Karpas-422 (cell line): ENCODE data around the gene TMEM238. TPM values are rescaled to one million over a fixed set of nuclear protein-coding genes. Genes with fewer than 3 reads are reported as not detected.

Experiments
- DNase-seq: peaks from one replicate; pipeline ENCODE4 v3.0.0-alpha.2; 2015
- H2AFZ ChIP-seq: fragments of 200-600 bp; sonication (generic); 2 replicates; pipeline ENCODE4 v1.6.1; 2014; ENCODE audit warnings: antibody characterized with exemption, low read length, mixed read lengths
- H3K27ac ChIP-seq: fragments of 200-600 bp; sonication (generic); 2 replicates; pipeline ENCODE4 v1.5.1; 2014; ENCODE audit warnings: mild to moderate bottlenecking, low read length, moderate library complexity
- H3K27me3 ChIP-seq: fragments of 200-600 bp; sonication (generic); 2 replicates; pipeline ENCODE4 v1.6.1; 2014; ENCODE audit warnings: low read length, mixed read lengths
- H3K36me3 ChIP-seq: fragments of 200-600 bp; sonication (generic); 2 replicates; pipeline ENCODE4 v1.6.1; 2014; ENCODE audit warnings: low read length, mixed read lengths; ENCODE audit not compliant: insufficient read depth
- H3K4me1 ChIP-seq: fragments of 200-600 bp; sonication (generic); 2 replicates; pipeline ENCODE4 v1.6.1; 2014; ENCODE audit warnings: mild to moderate bottlenecking, low read length, mixed read lengths
- H3K4me2 ChIP-seq: fragments of 200-600 bp; sonication (generic); 2 replicates; pipeline ENCODE4 v1.6.1; 2014; ENCODE audit warnings: low read length, low read depth, mild to moderate bottlenecking; ENCODE audit not compliant: poor library complexity, severe bottlenecking
- H3K4me3 ChIP-seq: fragments of 200-600 bp; sonication (generic); 2 replicates; pipeline ENCODE4 v1.5.1; 2014; ENCODE audit warnings: mild to moderate bottlenecking, antibody characterized with exemption, low read length, mixed read lengths
- H3K79me2 ChIP-seq: fragments of 200-600 bp; sonication (generic); 2 replicates; pipeline ENCODE4 v1.6.1; 2014; ENCODE audit warnings: mild to moderate bottlenecking, low read length, mixed read lengths
- H3K9ac ChIP-seq: fragments of 200-600 bp; sonication (generic); 2 replicates; pipeline ENCODE4 v1.6.0; 2014; ENCODE audit warnings: low read length
- H3K9me2 ChIP-seq: fragments of 200-600 bp; sonication (generic), shearing (Covaris generic); replicated peaks from 2 replicates; pipeline ENCODE4 v1.6.0; 2014; ENCODE audit warnings: mild to moderate bottlenecking, low read length, moderate library complexity; ENCODE audit not compliant: insufficient read depth
- H3K9me3 ChIP-seq: fragments of 300-700, 200-600 bp; sonication (generic); 2 replicates; pipeline ENCODE4 v1.6.1; 2014; ENCODE audit warnings: low read length, mixed read lengths
- H4K20me1 ChIP-seq: fragments of 200-600 bp; sonication (generic); 2 replicates; pipeline ENCODE4 v1.6.1; 2014; ENCODE audit warnings: mild to moderate bottlenecking, antibody characterized with exemption, low read length, low read depth; ENCODE audit not compliant: insufficient read depth
- total RNA-seq: library from RNA; depleted of rRNA; stranded (reverse); fragments of >200 nt; shearing (Covaris generic); gene quantifications from 2 replicates; pipeline ENCODE4 v1.2.3, GENCODE V29; 2014; ENCODE audit warnings: low replicate concordance

The TMEM238 gene
- total RNA-seq, 1 experiment from 2014 or later: 0.89 TPM

DNA sequence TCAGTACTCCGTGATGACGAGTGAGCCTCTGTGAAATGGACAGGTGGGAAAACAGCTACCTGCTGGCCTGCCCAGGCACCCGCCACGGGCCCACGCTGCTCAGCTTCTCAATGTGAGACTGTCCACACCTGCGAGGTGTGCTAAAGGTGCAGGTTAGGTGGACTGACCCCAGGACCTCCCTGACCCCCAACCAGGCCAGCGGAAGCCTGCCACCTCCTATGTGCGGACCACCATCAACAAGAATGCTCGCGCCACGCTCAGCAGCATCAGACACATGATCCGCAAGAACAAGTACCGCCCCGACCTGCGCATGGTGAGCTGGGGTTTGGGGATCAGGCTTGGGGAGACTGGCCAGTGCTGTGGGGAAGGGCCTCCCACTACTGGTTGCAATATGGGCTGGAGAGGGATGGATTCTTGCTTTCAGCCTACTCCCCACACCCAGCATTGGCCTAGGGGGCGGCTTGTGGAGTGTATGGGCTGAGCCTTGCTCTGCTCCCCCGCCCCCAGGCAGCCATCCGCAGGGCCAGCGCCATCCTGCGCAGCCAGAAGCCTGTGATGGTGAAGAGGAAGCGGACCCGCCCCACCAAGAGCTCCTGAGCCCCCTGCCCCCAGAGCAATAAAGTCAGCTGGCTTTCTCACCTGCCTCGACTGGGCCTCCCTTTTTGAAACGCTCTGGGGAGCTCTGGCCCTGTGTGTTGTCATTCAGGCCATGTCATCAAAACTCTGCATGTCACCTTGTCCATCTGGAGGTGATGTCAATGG, 3.8 kb upstream of the TMEM238 start:
- Histone ChIP-seq H3K4me2 (peak overlapping the region; percentile 92), H3K27me3 (no peaks in the 10 kb centered on the region), H3K9me3 (no peaks in the 10 kb centered on the region), H3K9me2 (no peaks in the 10 kb centered on the region), H3K79me2 (peaks cover 17% of the 10 kb centered on the region), H3K9ac (peak overlapping the region; percentile 99; the same call in 1 of the 2 replicates), H3K4me1 (peaks cover 35% of the 10 kb centered on the region), H2AFZ (no peak overlapping the region), H4K20me1 (peaks cover 50% of the 10 kb centered on the region), H3K27ac (no peak overlapping the region), H3K4me3 (peak overlapping the region; percentile 99; the same call in 1 of the 2 replicates), H3K36me3 (peaks cover 26% of the 10 kb centered on the region)
- DNase-seq: no peak

DNA sequence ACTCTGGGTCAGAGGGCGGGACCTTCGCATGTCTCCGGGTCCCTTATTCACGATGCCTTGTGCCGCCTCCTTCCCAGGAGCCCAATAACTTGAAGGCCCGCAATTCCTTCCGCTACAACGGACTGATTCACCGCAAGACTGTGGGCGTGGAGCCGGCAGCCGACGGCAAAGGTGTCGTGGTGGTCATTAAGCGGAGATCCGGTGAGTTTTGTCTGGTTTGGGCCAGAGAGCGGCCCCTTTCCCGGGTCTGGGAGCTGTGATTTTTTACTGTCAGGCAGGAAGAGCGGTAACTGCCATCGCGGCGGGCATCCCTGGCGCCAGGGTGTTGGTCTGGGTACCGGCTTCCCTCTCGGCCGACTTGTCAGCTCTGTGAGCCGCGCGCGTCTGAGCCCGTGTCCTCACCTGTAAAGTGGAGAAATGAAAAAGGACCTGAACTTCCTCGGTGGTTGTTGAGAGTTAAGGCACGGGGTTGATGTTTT, 2.4 kb upstream of the TMEM238 start:
- peak overlapping the region; percentile 92 for H3K4me2 ChIP-seq
- no peaks in the 10 kb centered on the region for H3K27me3 ChIP-seq
- peak overlapping the region; percentile 92; the same call in 1 of the 2 replicates for H3K27ac ChIP-seq
- peaks cover 38% of the 10 kb centered on the region for H3K4me1 ChIP-seq
- peak overlapping the region; percentile 99 for H3K9ac ChIP-seq
- peaks cover 26% of the 10 kb centered on the region for H3K36me3 ChIP-seq
- no peaks in the 10 kb centered on the region for H3K9me3 ChIP-seq
- DNase-seq: no peak
- H3K79me2 ChIP-seq: peaks cover 17% of the 10 kb centered on the region
- no peak overlapping the region for H2AFZ ChIP-seq
- peaks cover 48% of the 10 kb centered on the region for H4K20me1 ChIP-seq
- H3K9me2 ChIP-seq: no peaks in the 10 kb centered on the region
- H3K4me3 ChIP-seq: peak overlapping the region; percentile 99

DNA sequence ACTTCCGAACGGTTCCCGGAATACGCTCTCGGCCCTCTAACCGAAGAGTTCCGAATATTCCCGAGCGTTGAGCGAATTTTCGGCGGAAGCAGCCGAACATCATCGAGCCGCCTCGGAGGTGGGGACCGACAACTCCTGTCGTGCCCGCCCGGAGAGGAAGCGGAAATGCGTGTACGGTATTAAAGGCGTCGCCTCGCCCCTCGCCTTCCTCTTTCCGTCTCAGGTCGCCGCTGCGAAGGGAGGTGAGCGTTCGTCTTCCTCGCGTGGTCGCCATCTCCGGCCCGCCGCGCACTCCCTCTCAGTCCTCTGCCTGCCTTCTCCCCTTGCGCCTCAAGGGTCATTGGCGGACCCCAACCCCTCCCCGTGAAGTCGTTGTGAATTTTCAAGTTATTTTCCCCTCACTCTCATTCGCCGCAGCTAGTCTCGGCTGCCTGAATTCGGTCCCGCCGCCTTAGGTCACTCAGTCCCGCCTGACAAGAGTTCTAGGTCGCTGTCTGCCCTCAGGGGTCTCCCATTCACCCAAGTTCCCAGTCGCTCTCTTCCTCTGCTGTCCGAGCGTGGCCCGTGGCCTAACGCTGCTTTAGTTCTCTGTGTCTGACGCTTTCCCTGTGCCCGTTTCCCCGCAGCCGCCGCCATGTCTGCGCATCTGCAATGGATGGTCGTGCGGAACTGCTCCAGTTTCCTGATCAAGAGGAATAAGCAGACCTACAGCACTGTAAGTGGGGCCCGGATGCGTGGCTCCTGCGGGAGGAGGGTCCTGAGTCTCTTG, 1.8 kb upstream of the TMEM238 start, which contains the start of gene RPL28:
Gene RPL28, plus strand, starts transcription at position 209 of the 769 bp plus-strand sequence. Its CDS starts 426 bp downstream, at position 635.
- Histone ChIP-seq H3K9me3 (no peaks in the 10 kb centered on the region), H3K4me1 (peaks cover 38% of the 10 kb centered on the region), H3K9ac (peak within 1 kb of the TSS; percentile 99), H4K20me1 (peaks cover 41% of the 10 kb centered on the region), H3K4me3 (peak within 1 kb of the TSS; percentile 99), H3K27me3 (no peaks in the 10 kb centered on the region), H3K4me2 (peak within 1 kb of the TSS; percentile 92), H3K79me2 (peaks cover 17% of the 10 kb centered on the region), H2AFZ (peak within 1 kb of the TSS; percentile 74; the same call in 1 of the 2 replicates), H3K36me3 (peaks cover 26% of the 10 kb centered on the region), H3K27ac (peak within 1 kb of the TSS; percentile 92), H3K9me2 (no peaks in the 10 kb centered on the region)
- DNase-seq: peak; percentile 100

DNA sequence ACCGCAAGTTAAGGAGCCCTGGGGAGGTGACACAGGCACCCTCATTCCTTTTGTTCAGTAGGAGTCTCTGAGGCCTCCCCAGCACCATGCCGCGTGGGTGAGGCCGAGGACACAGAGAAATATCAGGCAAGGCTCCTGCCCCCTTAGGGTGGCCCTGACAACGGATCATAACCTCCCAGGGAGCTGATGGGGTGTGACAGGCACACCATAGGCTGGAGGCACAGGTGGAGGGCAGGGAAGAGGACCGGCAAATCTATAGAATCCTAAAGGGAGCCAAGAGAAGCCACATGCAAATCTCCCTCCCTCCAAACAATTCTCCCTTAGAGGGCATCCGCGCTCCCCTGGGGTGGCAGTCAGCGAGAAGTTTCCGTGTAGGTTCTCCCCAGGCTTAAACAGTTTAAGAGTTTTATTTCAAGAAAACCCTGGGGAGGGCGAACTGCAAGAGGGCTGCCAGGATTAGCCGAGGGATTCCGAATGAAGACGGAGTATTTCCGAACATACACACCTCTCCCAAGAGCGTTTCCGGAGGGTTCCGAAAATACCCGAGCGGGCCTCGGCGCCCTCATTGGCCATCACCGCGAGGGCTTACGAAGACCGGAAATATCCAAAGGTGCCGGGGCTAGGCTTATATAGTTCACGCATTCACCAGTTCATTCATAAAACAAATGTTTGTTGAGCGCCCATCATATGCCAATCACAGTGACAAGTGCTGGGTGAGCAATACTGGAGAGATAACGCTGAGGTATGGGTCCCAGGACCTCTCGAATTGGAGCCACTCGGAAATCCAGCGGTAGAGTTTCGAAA, 1.0 kb upstream of the TMEM238 start:
- Histone ChIP-seq H3K9me3 (no peaks in the 10 kb centered on the region), H3K4me1 (peaks cover 38% of the 10 kb centered on the region), H3K4me3 (peak overlapping the region; percentile 99), H3K27ac (peak overlapping the region; percentile 92), H3K9me2 (no peaks in the 10 kb centered on the region), H2AFZ (peak overlapping the region; percentile 74; the same call in 1 of the 2 replicates), H3K79me2 (peaks cover 17% of the 10 kb centered on the region), H3K36me3 (peaks cover 26% of the 10 kb centered on the region), H3K9ac (peak overlapping the region; percentile 83), H3K27me3 (no peaks in the 10 kb centered on the region), H3K4me2 (peak overlapping the region; percentile 92), H4K20me1 (peaks cover 40% of the 10 kb centered on the region)
- peak; percentile 99 for DNase-seq

DNA sequence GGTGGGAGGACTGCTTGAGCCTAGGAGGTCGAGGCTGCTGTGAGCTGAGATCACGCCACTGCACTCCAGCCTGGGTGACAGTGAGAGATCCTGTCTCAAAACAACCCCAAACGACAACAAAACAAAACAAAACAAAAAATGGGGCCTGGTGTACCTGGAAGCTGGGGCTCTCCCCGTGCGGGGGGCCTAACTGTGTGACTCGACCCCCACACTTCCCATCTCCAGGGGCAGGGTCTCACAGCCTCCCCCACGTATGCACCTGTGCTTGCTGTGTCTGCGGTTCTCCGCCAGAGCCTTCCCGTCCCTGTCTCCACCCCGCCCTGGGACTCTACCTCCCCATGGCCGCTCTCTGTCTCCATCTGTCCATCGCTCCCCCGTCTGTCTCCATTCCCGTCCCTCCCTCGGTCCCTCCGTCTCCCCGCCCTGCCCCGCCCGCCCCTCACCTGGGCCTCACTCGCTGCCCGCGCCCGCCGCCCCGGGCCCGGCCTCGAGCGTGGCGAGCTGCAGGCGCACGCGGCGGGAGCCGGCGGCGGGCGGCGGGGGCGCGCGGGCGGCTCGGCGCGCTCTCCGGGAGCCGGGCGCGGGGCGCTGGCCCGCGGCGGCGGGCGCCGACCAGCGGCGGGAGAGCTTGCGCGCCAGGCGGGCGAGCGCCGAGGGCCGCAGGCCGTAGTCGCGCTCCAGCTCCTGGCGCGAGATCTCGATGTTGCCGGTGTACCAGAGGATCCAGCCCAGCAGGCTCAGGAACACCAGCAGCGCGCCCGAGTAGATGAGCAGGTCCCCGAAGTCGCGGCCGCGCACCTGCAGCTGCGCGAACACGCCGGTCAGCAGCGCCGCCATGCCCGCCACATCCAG, 587 bp downstream of the TMEM238 start:
- H3K4me3 ChIP-seq: peak overlapping the region; percentile 99

DNA sequence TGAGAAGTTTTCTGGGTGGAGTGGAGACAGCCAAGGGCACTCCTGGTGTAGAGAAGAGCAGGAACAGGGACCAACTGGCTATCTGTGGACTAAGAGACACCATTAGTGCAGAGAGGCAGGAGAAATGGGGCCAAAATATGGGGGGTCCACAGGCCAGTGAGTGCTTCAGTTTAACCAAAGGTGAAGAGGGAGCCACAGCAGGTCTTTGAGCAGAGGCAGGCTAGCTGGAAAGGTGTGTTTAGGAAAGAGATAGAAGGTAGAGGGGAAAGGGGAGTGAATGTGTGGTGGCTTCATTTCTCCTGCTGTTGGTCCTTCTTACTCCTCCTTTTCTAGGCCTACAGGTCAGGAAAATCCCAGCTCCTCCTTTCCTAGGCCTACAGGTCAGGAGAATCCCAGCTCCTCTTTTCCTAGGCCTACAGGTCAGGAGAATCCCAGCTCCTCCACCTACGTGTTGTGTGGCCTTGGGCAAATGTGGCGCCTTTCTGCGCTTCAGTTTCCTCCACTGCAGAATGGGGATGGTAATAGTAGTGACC, 1.5 kb downstream of the TMEM238 start:
- no peak overlapping the region for H3K27ac ChIP-seq
- no peak for DNase-seq
- no peaks in the 10 kb centered on the region for H3K27me3 ChIP-seq
- peak overlapping the region; percentile 66 for H3K9ac ChIP-seq
- peaks cover 44% of the 10 kb centered on the region for H3K4me1 ChIP-seq
- H3K9me3 ChIP-seq: no peaks in the 10 kb centered on the region
- H3K79me2 ChIP-seq: peaks cover 17% of the 10 kb centered on the region
- no peak overlapping the region for H2AFZ ChIP-seq
- H3K4me3 ChIP-seq: peak overlapping the region; percentile 64
- peaks cover 14% of the 10 kb centered on the region for H3K36me3 ChIP-seq
- H3K9me2 ChIP-seq: no peaks in the 10 kb centered on the region
- H3K4me2 ChIP-seq: peak overlapping the region; percentile 70
- peaks cover 34% of the 10 kb centered on the region for H4K20me1 ChIP-seq

More for the DNA sequence above, 587 bp downstream of the TMEM238 start:
- peak overlapping the region; percentile 35; the same call in 1 of the 2 replicates for H3K27ac ChIP-seq
- H3K27me3 ChIP-seq: no peaks in the 10 kb centered on the region
- no peaks in the 10 kb centered on the region for H3K9me2 ChIP-seq
- peaks cover 39% of the 10 kb centered on the region for H3K4me1 ChIP-seq
- H3K79me2 ChIP-seq: peaks cover 17% of the 10 kb centered on the region
- no peaks in the 10 kb centered on the region for H3K9me3 ChIP-seq
- H4K20me1 ChIP-seq: peaks cover 37% of the 10 kb centered on the region
- DNase-seq: peak; percentile 93
- H3K4me2 ChIP-seq: peak overlapping the region; percentile 92
- peak overlapping the region; percentile 83 for H3K9ac ChIP-seq
- peaks cover 23% of the 10 kb centered on the region for H3K36me3 ChIP-seq
- H2AFZ ChIP-seq: 0 out of 2 replicates have a peak overlapping the region, but pooled peaks have one; percentile 58

DNA sequence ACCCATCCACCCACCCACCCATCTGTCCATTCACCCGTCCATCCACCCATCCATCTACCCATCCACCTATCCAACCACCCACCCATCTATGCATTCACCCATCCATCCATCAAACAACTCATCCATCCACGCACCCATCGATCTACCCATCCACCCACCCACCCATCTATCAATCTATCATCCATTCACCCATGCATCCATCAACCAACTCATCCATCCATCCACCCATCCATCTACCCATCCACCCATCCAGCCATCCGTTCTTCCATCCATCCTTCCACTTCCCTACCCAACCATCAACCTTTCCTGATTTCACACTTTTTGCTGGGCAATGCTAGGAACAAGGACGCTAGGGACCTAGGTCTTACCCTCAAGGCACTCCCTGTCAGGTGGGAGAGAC, 2.1 kb downstream of the TMEM238 start:
- H3K27me3 ChIP-seq: no peaks in the 10 kb centered on the region

More for the DNA sequence above, 2.1 kb downstream of the TMEM238 start:
- Histone ChIP-seq H3K4me2 (no peak overlapping the region), H4K20me1 (peaks cover 30% of the 10 kb centered on the region), H3K27ac (no peak overlapping the region), H3K79me2 (peaks cover 12% of the 10 kb centered on the region), H3K4me3 (no peak overlapping the region), H3K4me1 (peaks cover 40% of the 10 kb centered on the region), H3K9me2 (no peaks in the 10 kb centered on the region), H3K36me3 (peaks cover 9% of the 10 kb centered on the region), H3K9ac (no peak overlapping the region), H2AFZ (no peak overlapping the region), H3K9me3 (no peaks in the 10 kb centered on the region)
- no peak for DNase-seq
